GM23338 (cell line): ENCODE measurements around the gene RPL10.

ENCODE experiments used
- CREB1 ChIP-seq: fragments of 250-450 bp; sonication (Bioruptor Pico); IDR thresholded peaks from 2 replicates; pipeline ENCODE4 v1.5.0; 2020; ENCODE audit warnings: low read depth, mild to moderate bottlenecking, moderate library complexity
- CTCF ChIP-seq, 2 experiments: fragments of 200-600 bp in 1 of 2; sonication (generic) in 1 of 2; conservative IDR thresholded peaks; 2 replicates each; pipeline versions ENCODE4 v1.5.1 to v1.6.1; 2016 to 2017; ENCODE audit warnings: antibody characterized with exemption in 2 of 2, low read depth in 2 of 2, mild to moderate bottlenecking in 2 of 2, moderate library complexity in 1 of 2
- EZH2 ChIP-seq: fragments of 200-600 bp; sonication (generic); IDR thresholded peaks from one replicate; pipeline ENCODE4 v1.8.0; 2017; ENCODE audit warnings: antibody characterized with exemption, mild to moderate bottlenecking, low read depth; ENCODE audit not compliant: unreplicated experiment
- EZH2phosphoT487 ChIP-seq: fragments of 200-600 bp; sonication (generic); IDR thresholded peaks from one replicate; pipeline ENCODE4 v1.8.1; 2018; ENCODE audit warnings: antibody characterized with exemption; ENCODE audit not compliant: unreplicated experiment
- JUNB ChIP-seq: IDR thresholded peaks from one replicate; pipeline ENCODE4 v1.6.1; 2016; ENCODE audit warnings: antibody characterized with exemption; ENCODE audit not compliant: unreplicated experiment
- NANOG ChIP-seq: IDR thresholded peaks from 2 replicates; pipeline ENCODE4 v1.6.1; 2016; ENCODE audit warnings: antibody characterized with exemption, borderline replicate concordance
- POLR2AphosphoS5 ChIP-seq: IDR thresholded peaks from 2 replicates; pipeline ENCODE4 v1.6.1; 2016; ENCODE audit warnings: antibody characterized with exemption, low read depth
- TF ChIP-seq, protein P1 (sequence below): IDR thresholded peaks from 2 replicates; pipeline ENCODE4 v1.6.1; 2016; ENCODE audit warnings: antibody characterized with exemption
- TF ChIP-seq, protein P2 (sequence below): IDR thresholded peaks from one replicate; pipeline ENCODE4 v1.6.1; 2018; ENCODE audit warnings: antibody characterized with exemption; ENCODE audit not compliant: unreplicated experiment

GRCh38 chrX:154360155-154360713 lies 37.9 kb upstream of the RPL10 start:
- TF ChIP-seq CTCF (conservative IDR thresholded peaks at IDR 0.05; ENCODE audit: low read depth in 2 of 2) (no peak), CREB1 (CRISPR knock-in tag) (no peak), JUNB (no peak), EZH2 (no peak), POLR2AphosphoS5 (no peak), EZH2phosphoT487 (no peak), NANOG (no peak)
- TF ChIP-seq, protein P1, sequence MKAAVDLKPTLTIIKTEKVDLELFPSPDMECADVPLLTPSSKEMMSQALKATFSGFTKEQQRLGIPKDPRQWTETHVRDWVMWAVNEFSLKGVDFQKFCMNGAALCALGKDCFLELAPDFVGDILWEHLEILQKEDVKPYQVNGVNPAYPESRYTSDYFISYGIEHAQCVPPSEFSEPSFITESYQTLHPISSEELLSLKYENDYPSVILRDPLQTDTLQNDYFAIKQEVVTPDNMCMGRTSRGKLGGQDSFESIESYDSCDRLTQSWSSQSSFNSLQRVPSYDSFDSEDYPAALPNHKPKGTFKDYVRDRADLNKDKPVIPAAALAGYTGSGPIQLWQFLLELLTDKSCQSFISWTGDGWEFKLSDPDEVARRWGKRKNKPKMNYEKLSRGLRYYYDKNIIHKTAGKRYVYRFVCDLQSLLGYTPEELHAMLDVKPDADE: no peak
- TF ChIP-seq, protein P2, sequence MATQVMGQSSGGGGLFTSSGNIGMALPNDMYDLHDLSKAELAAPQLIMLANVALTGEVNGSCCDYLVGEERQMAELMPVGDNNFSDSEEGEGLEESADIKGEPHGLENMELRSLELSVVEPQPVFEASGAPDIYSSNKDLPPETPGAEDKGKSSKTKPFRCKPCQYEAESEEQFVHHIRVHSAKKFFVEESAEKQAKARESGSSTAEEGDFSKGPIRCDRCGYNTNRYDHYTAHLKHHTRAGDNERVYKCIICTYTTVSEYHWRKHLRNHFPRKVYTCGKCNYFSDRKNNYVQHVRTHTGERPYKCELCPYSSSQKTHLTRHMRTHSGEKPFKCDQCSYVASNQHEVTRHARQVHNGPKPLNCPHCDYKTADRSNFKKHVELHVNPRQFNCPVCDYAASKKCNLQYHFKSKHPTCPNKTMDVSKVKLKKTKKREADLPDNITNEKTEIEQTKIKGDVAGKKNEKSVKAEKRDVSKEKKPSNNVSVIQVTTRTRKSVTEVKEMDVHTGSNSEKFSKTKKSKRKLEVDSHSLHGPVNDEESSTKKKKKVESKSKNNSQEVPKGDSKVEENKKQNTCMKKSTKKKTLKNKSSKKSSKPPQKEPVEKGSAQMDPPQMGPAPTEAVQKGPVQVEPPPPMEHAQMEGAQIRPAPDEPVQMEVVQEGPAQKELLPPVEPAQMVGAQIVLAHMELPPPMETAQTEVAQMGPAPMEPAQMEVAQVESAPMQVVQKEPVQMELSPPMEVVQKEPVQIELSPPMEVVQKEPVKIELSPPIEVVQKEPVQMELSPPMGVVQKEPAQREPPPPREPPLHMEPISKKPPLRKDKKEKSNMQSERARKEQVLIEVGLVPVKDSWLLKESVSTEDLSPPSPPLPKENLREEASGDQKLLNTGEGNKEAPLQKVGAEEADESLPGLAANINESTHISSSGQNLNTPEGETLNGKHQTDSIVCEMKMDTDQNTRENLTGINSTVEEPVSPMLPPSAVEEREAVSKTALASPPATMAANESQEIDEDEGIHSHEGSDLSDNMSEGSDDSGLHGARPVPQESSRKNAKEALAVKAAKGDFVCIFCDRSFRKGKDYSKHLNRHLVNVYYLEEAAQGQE: no peak
